Measurements from ENCODE around the gene PALS1.

PALS1 gene

DNA sequence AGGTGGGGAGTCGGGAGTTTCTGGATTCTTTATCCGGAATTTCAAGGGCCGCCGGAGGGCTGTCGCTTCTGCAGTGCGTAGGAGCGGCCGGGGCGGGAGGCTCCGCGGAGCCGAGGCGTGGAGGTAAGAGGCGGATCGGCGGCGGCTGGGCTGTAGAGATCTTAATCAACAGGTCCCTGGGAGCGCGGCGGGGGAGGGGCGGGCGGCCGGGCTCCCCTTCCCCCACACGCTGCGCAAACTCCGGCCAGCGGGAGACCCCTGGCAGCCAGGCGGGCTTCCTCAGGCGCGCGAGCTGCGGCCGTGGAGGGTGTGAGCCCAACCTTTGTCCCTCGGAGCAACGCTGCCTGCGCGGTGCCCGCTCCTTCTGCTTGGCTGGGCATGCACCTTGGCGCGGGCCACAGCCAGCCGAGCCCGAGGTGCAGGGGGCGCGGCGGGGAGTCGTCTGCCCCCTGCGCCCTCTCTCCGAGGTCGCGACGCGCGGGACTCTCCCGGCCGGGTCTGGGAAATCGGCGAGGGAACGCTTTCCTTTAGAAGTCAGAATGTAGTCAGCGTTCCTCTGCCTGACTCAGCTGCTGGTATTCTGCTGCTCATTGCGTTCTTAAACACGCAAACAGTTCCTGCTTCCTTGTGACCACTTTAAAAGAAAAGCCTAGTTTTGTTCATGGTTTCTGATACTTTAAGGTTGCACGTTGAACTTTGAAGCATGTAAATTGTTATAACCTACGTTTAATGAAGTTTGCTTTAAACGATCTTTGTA lies at the start of gene PALS1:
Gene PALS1 (plus strand): TSS at position 25 of the 757 bp plus-strand sequence. CDS start 37,736 bp downstream, outside the sequence.
- no peak for DNase-seq

DNA sequence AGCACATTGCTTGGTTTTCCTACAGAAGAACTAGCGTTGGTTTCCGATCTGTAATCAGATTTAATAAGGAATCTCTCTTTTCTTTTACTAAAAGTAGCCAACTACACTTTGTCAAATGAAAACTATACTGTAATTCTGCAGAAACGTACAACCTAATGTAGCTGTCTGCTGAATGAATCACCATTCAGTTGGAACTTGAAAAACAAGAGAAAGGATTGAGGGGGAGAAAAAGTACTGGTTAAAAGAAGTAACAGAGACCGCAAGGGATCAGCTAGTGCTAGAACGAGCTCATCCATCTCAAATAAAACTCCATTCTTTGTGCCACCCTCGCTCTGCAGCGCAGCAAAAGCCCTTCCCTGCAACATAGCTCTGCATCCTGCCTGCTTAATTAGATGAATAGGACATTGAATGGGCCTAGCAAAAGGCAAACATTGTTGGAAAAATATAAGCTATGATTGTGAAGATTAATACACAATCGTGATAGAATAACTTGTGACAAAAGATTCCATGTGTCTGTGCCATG lies 49.4 kb upstream of the PALS1 start:
- no peak for DNase-seq

DNA sequence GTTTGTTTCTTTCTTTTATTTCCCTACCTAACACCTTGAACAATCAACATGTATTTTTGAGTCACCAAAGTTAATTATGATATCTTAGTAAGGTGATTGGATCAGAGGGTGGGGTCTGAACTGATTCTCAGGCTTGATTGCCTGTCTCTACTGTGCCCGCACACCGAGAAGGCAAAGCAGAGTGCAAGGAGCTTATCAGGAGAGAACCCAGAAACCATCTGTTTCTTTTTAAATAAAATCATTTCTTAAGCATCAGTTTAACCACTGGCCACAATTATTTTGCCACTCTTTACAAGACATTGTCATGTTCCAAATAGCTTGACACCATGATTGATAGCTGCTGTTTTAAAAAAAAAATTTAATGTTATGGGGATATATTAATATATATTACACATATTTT lies 48.9 kb upstream of the PALS1 start:
- DNase-seq = no peak

DNA sequence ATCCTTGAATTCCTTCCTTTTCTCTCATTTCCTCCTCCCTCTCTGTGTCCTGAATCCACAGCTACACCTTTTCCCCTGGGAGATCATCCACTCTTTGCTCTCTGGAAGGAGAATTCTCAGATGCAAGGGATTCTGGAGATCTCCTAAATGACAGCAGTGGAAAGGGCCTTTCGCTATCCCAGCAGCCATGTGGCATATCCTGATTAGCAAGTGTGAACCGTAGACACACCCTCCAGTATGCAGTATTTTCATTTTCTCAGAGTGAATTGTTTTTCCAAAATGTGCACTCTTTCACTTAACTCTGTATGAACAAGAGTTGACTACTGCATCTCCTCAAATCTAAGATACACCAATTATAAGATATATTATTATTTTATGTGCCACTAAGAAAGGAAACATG lies 46.0 kb upstream of the PALS1 start:
- DNase-seq = no peak

DNA sequence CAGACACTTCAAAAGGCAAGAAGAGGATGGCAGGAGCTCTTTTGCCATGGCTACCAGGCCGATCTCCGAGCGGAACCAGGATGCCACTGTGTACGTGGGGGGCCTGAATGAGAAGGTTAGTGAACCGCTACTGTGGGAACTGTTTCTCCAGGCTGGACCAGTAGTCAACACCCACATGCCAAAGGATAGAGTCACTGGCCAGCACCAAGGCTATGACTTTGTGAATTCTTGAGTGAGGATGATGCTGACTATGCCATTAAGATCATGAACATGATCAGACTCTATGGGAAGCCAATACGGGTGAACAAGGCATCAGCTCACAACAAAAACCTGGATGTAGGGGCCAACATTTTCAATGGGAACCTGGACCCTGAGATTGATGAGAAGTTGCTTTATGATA lies 42.2 kb upstream of the PALS1 start:
- no peak for DNase-seq

DNA sequence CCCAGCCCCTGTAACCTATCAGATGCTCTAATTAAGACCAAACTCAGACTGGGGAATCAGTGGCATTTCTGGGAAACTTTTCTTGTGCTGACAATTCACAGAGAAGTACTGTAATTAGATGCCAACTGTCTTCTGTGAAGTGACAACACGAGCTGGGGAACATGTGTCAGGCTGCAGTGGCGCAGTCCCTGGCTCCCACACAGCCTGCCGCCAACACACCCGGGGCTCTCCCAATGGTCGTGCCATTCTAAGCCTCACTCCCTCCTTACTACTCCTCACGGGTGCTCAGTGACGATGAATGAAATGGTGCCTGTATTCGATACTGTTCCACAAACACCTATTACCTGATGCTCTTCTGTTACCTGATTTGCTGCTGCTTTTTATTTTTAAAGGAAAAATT lies 33.4 kb upstream of the PALS1 start:
- DNase-seq = no peak

DNA sequence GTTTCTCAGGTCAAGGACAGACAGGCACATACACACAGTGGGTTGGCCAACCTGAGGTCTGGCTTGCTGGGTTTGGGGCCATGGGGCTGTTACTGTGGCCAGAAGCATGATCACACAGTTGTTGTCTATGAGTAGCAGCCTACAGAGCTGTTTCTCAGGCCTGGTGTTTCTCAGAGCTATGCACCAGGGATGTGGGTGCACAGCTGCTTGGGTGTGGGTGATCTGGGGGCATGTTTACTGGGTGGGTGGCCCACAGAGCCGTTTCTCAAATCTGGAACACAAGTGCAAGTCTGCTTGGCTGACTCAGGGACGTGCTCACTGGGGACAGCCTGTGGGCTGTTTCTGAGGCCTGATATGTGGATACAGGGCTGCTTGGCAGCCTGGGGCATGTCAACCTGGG lies 23.1 kb upstream of the PALS1 start:
- DNase-seq = no peak

DNA sequence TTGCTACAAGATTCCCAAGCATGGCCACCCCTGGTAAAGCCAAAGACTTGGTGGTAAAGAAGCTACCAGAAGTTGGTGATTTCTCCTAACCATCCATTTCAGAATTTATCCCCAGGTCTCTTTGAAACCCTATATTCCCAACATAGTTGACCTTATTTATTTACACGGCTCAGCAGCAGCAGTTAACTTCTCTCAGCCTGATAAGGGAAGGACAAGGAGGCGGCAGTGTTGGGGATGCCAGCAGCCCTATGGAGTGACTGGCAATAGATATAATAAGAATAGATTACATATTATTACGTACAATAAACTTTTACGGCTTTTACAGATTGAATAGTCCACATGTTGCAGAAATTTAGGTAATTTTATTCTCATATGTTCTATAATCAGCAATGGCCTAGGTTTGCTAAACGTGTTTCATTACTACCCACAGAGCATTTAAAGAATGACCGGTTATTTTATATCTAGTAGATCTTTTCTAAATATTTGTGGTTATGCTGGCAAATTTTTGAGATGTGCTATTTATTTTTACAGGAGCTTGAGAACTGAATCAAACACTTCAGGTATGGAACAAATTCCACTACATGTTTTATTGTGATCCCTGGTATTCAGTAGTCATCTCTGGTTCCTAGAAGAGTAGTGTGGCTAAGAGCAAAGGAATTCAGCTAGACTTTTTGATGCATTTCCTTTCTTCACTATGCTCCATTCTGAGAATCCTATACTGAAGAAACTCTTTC lies 19.8 kb upstream of the PALS1 start:
- no peak for DNase-seq

DNA sequence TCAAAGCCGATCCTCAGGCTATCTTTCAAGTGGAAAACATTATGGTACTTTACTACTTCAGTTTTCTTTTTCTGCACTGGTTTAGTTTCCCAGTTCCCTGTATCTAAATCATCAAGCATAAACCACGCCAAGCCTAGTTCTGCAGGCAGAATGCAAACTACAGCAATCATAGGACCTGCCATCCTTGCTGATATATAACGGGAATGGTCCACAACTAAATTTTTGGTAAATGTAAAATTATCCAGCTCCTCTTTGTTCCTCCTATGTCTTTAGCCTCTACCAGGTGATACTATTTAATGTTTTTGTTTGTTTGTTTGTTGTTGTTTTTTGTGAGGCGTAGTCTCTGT lies 19.3 kb upstream of the PALS1 start:
- DNase-seq = no peak

DNA sequence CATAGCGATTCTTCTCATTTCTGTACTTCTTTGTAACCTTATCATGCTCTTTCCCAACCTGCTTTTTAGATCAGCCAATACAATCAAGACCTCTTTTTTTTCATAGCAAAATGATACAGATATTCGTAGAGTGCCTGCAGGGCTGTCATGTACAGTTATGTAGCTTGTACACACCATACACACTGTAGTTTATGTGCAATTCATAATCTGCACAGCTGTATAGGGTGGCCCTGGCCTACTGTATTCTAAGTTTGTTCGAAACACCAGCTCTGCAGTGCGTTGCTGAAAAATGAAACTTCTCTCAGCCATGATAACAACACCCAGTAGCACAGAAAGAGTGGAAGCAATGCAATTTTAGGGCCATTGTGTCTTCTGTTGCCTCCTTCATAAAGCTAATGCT lies 15.7 kb upstream of the PALS1 start:
- no peak for DNase-seq

DNA sequence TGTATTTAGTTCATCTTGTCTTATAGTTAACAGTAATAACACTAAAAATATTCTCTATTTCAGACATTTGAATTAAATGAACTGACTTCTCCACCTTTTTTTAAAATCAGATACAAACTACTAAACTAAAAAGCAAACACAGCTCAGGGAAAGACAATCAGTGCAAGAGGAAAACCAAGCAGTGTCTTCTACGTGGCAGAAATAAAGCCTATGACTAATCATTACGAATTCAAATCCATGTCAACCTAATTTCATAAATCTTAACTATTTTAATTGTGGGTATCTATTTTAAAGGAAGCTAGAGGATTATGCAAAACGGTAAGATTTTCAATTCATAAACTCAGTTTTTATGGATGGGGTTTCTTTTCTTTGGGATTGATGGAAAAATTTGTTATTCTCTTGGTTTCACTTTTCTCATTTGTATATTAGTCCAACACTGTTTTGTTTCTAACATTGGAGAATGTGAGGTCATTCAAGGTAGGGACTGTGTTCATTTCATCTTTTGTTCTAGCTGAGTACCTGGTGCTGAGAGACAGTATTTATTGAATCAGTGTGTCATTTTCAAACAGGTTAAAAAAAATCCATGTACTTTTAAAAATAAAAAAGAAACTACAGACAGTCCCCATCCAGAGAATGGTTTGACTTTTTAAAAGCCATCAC lies 12.8 kb upstream of the PALS1 start:
- DNase-seq = no peak

DNA sequence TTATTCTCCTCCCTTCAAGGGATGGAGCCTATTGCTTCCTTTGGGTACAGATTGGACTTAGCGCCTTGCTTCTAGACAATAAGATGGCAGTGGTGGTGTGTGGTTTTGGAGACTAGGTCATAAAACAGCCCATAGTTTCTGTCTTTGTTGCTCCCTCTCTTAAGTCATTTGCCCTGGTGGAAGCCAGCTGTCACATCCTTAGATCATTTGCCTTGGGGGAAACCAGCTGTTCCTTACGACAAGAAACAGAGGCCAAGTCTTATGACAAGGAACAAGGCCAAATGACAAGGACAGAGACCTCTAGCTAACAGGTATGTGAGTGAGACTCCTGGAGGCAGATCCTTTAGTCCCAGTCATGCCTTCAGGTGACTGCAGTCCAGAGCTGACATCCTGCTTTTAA lies 9.2 kb upstream of the PALS1 start:
- DNase-seq = no peak

DNA sequence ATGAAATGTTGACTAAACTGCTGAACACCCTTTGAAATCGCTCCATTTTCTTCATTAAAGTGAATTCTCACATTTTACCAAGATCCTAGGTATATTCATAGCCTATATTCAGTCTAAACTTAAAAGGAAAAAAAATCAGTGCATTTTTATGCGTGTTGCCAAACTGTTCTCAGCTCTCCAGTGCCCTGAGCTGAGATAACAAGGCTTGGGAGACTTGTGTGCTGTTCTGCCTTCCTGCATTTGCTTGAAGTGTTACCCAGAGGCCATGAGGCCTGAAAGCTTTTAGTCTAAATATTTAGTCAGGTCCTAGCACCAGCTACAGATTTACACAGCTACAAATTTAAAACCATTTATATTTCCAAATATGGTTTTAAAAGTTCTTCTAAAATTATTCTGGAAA lies 8.6 kb upstream of the PALS1 start:
- DNase-seq = no peak

DNA sequence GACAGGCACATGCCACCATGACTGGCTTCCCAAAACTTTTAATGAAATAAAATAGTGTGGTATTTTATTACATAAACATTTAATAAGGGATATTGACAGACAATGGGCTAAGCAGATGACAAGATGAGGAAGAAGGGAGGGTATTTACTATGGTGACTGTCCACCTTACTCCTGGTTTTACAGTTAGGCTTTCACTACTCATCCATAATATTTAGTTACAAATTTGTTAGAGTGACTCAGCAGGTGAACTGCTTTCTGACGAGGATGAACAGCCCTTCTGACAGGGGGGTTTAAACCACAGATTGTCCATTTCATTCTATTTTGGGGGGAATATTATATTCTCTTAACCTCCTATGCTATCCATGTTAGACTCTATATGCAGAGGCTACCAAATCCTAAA lies 3.6 kb upstream of the PALS1 start:
- no peak for DNase-seq

DNA sequence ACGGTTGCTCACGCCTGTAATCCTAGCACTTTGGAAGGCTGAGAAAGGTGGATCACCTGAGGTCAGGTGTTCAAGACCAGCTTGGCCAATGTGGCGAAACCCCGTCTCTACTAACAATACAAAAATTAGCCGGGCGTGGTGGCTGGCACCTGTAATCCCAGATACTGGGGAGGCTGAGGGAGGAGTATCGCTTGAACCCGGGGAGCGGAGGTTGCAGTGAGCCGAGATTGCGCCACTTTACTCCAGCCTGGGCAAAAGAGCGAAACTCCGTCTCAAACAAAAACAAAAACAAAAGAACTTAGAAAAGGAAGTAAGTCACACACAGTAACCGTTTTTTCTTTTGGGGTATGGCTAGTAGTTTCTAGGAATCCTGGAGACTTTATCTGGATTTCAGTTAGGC lies 1.7 kb upstream of the PALS1 start:
- DNase-seq = no peak

DNA sequence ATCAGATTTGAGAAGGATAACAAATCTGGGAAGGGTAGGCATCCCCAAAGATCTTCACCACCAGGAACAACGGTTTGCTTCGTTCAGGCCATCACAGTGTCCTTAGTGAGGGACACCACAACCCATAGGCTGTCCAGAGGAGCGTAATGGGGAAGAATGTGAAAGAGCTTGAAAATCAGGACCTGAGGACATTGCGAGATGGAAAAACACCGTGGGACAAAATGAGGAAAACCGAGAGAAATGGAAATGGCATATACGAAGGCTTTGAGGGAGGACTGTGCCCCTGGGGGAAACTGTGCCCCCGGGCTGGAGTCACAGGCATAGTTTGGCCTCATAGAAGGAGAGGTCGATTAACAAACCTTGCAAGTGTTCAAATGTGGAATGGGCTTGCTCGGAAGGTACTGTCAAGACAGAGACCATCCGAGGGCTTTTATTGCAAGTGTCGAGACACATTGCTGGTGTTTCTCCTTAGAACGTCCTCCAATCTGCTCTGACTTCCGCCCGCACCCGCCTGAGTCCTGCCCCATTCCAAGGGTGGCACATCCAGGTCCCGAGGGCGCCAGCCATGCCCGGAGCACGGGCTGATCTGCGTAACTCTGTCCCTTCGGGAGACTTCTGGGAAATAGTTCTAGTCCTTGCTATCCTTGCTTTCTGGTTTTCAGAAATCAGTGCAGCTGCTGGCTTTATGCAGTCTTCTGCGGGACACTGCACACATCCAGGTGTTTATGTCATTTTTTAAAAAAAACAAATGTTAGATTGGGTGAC lies 885 bp upstream of the PALS1 start:
- DNase-seq = no peak

DNA sequence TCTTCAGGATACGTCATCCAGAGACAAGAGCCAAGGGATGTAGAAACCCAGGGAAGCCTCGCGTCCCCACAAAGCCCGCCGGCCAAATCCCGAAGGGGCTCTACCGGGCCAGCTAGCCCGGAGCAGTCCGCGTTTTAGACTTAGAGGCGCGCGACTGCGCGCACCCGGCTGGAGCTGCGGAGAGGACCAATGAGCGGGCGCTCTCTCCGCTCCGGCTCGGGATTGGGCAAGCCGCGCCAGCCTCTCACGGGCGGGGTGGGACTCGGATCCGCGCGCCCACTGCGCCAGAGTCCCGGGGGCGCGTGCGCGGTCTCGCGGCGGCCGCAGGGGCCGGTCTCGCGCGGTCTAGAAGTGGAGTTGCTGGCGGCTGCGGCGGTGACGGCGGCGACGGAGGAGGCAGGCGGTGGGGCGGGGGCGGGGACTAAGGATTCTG lies 241 bp upstream of the PALS1 start:
- DNase-seq = peak; percentile 70

DNA sequence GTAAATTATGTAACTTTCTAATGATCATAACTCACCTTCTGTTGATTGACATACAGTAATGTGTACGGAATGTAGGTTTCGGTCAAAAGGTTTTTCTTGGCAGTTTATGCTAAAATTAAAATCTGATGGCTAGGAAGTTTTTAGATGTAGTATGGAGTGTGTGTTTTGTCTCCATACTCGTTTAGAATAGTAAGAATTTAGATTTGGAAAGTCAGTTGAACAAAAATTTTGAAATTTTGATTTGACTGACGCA lies 859 bp downstream of the PALS1 start:
- DNase-seq = no peak

DNA sequence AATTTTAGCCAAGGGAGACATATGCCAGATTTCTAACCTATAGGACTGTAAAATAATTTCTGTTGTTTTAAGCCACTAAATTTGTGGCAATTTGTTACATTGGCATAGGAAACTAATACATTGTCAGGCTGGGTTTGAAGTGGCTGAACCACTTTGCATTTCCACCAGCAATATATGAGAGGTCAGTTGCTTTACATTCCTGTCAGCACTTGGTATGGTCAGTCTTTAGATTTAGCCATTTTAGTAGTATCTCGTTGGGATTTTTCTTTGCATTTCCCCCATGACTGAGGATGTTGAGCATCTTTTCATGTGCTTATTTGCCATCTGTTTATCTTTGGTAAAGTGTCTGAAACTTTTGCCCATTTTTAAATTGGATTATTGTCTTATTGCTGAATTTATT lies 3.9 kb downstream of the PALS1 start:
- no peak for DNase-seq

DNA sequence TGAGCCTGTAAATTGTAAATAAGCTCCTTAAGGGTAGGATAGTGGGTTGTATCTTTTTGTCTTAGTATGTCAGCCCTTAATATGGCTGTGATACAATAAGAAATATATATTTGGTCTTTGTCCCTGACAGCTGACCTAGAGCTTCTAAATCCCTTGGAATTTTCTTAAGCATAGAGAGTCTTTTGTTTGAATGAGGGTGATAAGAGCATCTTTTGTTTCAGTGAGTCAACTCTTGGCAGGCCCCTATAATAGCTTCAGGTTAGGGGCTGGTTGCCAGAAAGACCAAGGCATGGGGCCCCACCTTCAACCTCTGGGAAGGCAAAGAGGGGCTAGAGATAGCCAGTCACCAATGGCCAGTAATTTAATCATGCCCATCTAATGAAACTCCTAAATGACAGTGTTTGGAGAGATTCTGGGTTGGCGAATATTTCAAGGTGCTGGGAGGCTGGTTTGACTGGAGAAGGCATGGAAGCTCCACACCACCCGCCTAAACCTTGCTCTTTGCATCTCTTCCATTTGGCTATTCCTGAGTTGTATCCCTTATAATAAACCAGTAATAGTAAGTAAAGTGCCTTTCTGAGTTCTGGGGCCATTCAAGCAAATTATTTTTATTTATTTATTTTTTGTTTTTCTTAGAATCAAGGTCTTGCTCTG lies 10.5 kb downstream of the PALS1 start:
- no peak for DNase-seq

DNA sequence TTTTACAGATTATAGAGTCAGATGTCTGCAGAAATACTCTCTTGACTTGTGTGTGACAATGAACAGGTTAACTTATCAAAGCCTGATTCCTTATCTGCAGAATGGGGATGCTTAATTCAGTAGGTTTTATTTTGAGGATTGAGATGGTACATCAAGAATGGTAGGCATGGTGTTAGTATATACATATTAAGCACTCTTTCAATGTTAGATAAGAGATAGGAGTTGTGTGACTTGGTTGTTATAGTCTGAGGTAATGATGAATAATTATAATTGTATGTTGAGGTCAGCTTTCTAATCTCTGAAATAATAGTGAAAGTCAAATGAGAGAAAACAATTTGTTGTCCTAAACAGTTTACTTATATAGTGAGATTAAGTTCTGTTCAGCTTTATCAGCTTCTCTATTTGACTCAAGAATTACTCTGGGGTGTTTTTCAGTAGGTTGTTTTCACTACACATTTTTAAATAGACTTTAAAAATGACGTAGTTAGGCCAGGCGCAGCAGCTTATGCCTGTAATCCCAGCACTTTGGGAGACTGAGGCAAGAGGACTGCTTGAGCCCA lies 11.9 kb downstream of the PALS1 start:
- no peak for DNase-seq

DNA sequence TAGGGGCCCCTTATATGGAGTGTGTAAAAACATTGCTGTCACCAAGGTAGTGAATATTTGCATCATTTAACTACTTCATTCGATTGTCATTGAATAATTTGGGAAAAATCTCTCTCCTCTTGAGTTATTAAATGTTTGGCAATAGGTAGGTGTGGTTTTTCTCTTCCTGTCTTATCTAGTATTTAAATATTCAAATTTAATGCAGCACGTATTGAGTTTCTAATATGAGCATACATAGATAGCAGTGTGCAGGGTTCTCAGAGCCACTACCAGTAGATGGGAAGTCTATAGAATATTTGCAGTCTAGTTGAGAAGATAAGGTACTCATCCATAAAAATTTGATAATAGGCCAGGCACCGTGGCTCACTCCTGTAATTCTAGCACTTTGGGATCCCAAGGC lies 16.7 kb downstream of the PALS1 start:
- no peak for DNase-seq

DNA sequence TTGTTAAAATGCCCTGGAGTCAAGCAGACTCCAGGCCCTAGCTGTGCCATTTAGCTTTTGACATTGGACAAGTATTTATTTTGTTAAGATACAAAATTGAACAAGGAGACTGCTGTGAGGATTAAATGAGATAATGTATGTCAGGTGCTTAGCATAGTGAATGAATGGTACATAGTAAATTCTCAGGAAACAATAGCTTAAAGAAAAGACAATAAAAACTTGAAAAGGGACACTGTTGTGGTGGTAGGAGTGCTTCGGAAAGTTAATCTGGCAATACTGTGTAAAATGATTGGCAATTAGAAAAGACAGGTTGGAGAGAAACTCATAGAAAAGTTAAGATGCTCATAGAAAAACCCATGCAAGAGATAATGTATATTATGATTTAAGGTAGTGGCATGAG lies 19.7 kb downstream of the PALS1 start:
- no peak for DNase-seq
